Astrocyte (in vitro differentiated cells and primary cell): Measurements from ENCODE around the gene CPAMD8. TPM values are rescaled to one million over a fixed set of nuclear protein-coding genes. Genes with fewer than 3 reads are reported as not detected.

Source experiments
- DNase-seq: peaks from one replicate; pipeline ENCODE4 v3.0.0-alpha.2; 2010; ENCODE audit warnings: low read depth
- FAIRE-seq: peaks from 2 replicates; lab custom pipeline; 2011; peaks lifted over from hg19 to GRCh38; lab: Jason Lieb, UNC
- H2AFZ ChIP-seq: 2 replicates; pipeline ENCODE4 v1.6.0; 2012; ENCODE audit warnings: low read depth, low read length, inconsistent platforms
- H3K27ac ChIP-seq: 2 replicates; pipeline ENCODE4 v1.5.1; 2011; ENCODE audit warnings: low read depth, low read length, inconsistent platforms
- H3K27me3 ChIP-seq: 2 replicates; pipeline ENCODE4 v1.6.0; 2011; ENCODE audit warnings: low read length, inconsistent platforms; ENCODE audit not compliant: insufficient read depth
- H3K36me3 ChIP-seq: 2 replicates; pipeline ENCODE4 v1.5.1; 2011; ENCODE audit warnings: low read length, inconsistent platforms; ENCODE audit not compliant: insufficient read depth
- H3K4me1 ChIP-seq: 2 replicates; pipeline ENCODE4 v1.5.1; 2011; ENCODE audit warnings: low read length, inconsistent platforms; ENCODE audit not compliant: insufficient read depth
- H3K4me2 ChIP-seq: 2 replicates; pipeline ENCODE4 v1.6.0; 2012; ENCODE audit warnings: low read length, inconsistent platforms
- H3K4me3 ChIP-seq: 2 replicates; pipeline ENCODE4 v1.5.1; 2011; ENCODE audit warnings: low read depth, mild to moderate bottlenecking, low read length, inconsistent platforms; ENCODE audit not compliant: insufficient read depth
- H3K79me2 ChIP-seq: 2 replicates; pipeline ENCODE4 v1.6.0; 2012; ENCODE audit warnings: mild to moderate bottlenecking, low read length, inconsistent platforms; ENCODE audit not compliant: insufficient read depth
- H3K9ac ChIP-seq: 2 replicates; pipeline ENCODE4 v1.6.0; 2012; ENCODE audit warnings: mild to moderate bottlenecking, low read length, inconsistent platforms
- H3K9me3 ChIP-seq: 2 replicates; pipeline ENCODE4 v1.5.1; 2012; ENCODE audit warnings: low read depth, mild to moderate bottlenecking, low read length, inconsistent platforms; ENCODE audit not compliant: insufficient read depth
- H4K20me1 ChIP-seq: 2 replicates; pipeline ENCODE4 v1.6.0; 2012; ENCODE audit warnings: low read length, inconsistent platforms; ENCODE audit not compliant: insufficient read depth
- H3K27ac Mint-ChIP-seq: one replicate; pipeline ENCODE4 v1.8.0; 2021; ENCODE audit warnings: mild to moderate bottlenecking, mixed read lengths; ENCODE audit not compliant: unreplicated experiment
- H3K27me3 Mint-ChIP-seq: one replicate; pipeline ENCODE4 v1.8.0; 2021; ENCODE audit warnings: low read depth, mixed read lengths; ENCODE audit not compliant: unreplicated experiment
- H3K36me3 Mint-ChIP-seq: one replicate; pipeline ENCODE4 v1.8.0; 2021; ENCODE audit warnings: low read depth, mixed read lengths; ENCODE audit not compliant: unreplicated experiment
- H3K4me1 Mint-ChIP-seq: one replicate; pipeline ENCODE4 v1.8.0; 2021; ENCODE audit warnings: low read depth, mixed read lengths; ENCODE audit not compliant: unreplicated experiment
- H3K4me3 Mint-ChIP-seq: one replicate; pipeline ENCODE4 v1.8.0; 2021; ENCODE audit warnings: mild to moderate bottlenecking, moderate library complexity, mixed read lengths; ENCODE audit not compliant: unreplicated experiment
- H3K9me3 Mint-ChIP-seq: one replicate; pipeline ENCODE4 v1.8.0; 2021; ENCODE audit warnings: mild to moderate bottlenecking, mixed read lengths; ENCODE audit not compliant: unreplicated experiment
- EZH2 ChIP-seq: IDR thresholded peaks from 2 replicates; pipeline ENCODE4 v1.6.1; 2012; ENCODE audit warnings: mild to moderate bottlenecking, low read length, inconsistent platforms; ENCODE audit not compliant: insufficient read depth
- total RNA-seq: library from RNA; stranded (reverse); gene quantifications from 2 replicates; pipeline ENCODE4 v1.2.1, GENCODE V29; 2021
- TF ChIP-seq, protein P1 (sequence below): IDR thresholded peaks from 2 replicates; pipeline ENCODE4 v1.5.1; 2011; ENCODE audit warnings: low read depth, mild to moderate bottlenecking, inconsistent platforms, low read length, moderate library complexity; ENCODE audit not compliant: insufficient read depth

Gene CPAMD8
- total RNA-seq, 1 donor from 2014 or later, result 1.9 TPM

DNA sequence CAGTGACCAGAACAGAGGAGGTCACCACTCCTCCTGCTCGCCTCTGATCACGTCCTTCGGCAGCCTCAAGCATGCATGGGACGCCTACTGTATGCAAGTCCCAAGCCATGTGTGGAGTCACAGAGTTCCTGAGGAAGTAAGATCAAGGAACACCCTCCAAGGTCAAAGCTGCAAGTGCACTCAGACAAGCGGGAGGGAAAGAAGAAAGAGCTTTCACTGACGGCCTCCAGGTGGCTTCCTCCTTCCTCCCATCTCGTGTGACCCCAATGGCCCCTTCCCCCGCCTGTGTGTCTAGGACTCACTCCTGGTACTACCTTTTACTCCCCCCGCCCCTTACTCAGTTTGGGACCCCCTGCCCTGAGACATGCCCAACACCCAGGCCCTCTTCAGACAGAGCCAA is 42.6 kb upstream of the CPAMD8 start:
- H3K9me3 Mint-ChIP-seq, result no peaks in the 10 kb centered on the region
- H3K27me3 ChIP-seq, result no peaks in the 10 kb centered on the region
- H2AFZ ChIP-seq, result no peak overlapping the region
- peaks cover 63% of the 10 kb centered on the region for H3K79me2 ChIP-seq
- peaks cover 9% of the 10 kb centered on the region for H3K36me3 ChIP-seq
- no peaks in the 10 kb centered on the region for H3K9me3 ChIP-seq
- peaks cover 7% of the 10 kb centered on the region for H3K4me1 Mint-ChIP-seq
- H3K9ac ChIP-seq, result no peak overlapping the region
- no peaks in the 10 kb centered on the region for H4K20me1 ChIP-seq
- H3K4me1 ChIP-seq, result peaks cover 3% of the 10 kb centered on the region
- DNase-seq (no peak), FAIRE-seq (no peak)
- H3K4me3 ChIP-seq, result no peak overlapping the region
- H3K4me2 ChIP-seq, result no peak overlapping the region
- TF ChIP-seq, protein P1, sequence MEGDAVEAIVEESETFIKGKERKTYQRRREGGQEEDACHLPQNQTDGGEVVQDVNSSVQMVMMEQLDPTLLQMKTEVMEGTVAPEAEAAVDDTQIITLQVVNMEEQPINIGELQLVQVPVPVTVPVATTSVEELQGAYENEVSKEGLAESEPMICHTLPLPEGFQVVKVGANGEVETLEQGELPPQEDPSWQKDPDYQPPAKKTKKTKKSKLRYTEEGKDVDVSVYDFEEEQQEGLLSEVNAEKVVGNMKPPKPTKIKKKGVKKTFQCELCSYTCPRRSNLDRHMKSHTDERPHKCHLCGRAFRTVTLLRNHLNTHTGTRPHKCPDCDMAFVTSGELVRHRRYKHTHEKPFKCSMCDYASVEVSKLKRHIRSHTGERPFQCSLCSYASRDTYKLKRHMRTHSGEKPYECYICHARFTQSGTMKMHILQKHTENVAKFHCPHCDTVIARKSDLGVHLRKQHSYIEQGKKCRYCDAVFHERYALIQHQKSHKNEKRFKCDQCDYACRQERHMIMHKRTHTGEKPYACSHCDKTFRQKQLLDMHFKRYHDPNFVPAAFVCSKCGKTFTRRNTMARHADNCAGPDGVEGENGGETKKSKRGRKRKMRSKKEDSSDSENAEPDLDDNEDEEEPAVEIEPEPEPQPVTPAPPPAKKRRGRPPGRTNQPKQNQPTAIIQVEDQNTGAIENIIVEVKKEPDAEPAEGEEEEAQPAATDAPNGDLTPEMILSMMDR, result no peak
- no peak for TF ChIP-seq EZH2
- no peak overlapping the region for H3K4me3 Mint-ChIP-seq
- no peaks in the 10 kb centered on the region for H3K27me3 Mint-ChIP-seq
- peaks cover 5% of the 10 kb centered on the region for H3K36me3 Mint-ChIP-seq
- no peak overlapping the region for H3K27ac ChIP-seq
- no peak overlapping the region for H3K27ac Mint-ChIP-seq

DNA sequence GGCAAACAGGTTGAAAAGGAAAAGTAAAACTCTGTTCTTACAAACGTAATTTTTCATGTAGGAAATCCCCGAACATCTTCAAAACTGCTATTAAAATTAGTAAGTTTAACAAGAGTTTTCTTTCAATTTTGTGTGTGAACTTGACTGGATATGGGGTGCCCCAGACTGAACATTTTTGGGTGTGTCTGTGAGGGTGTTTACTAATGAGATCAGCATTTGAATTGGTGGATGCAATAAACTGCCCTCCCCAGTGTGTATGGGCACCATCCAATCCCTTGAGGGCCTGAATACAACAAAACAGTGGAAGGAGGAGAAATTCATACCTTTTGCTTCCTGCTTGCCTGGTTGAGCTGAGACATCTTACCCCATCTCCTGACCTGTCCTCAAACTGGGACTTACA is 36.8 kb upstream of the CPAMD8 start:
- no peaks in the 10 kb centered on the region for H3K9me3 Mint-ChIP-seq
- peaks cover 9% of the 10 kb centered on the region for H3K36me3 Mint-ChIP-seq
- Histone ChIP-seq H3K4me2 (no peak overlapping the region), H3K27me3 (no peaks in the 10 kb centered on the region), H3K9me3 (peaks cover 7% of the 10 kb centered on the region), H3K4me1 (no peaks in the 10 kb centered on the region), H2AFZ (no peak overlapping the region), H3K36me3 (peaks cover 7% of the 10 kb centered on the region), H3K79me2 (peaks cover 48% of the 10 kb centered on the region), H3K9ac (no peak overlapping the region), H3K27ac (no peak overlapping the region), H4K20me1 (no peaks in the 10 kb centered on the region), H3K4me3 (no peak overlapping the region)
- H3K4me1 Mint-ChIP-seq, result peaks cover 3% of the 10 kb centered on the region
- no peak for DNase-seq
- no peak for FAIRE-seq
- H3K27ac Mint-ChIP-seq, result no peak overlapping the region
- H3K27me3 Mint-ChIP-seq, result no peaks in the 10 kb centered on the region
- TF ChIP-seq, protein P1, result no peak
- no peak for TF ChIP-seq EZH2
- no peak overlapping the region for H3K4me3 Mint-ChIP-seq

DNA sequence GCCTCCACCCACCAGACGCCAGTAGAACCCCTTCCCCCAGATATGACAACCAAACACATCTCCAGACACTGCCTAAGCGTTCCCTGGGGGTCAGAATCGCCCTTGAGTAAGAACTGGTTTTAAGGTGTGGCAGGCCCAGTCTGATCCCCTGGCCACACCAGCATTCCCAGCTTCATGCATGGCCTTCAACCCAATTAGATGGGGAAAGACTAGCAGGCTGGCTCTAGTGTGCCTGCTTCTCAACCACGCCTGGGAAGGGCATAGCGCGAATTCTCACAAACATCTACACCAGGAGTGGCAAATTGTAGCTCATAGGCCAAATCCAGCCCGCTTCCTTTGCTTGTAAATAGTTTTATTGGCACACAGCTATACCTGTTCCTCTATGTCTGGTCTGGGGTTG is 35.1 kb upstream of the CPAMD8 start:
- Histone ChIP-seq H3K79me2 (peaks cover 48% of the 10 kb centered on the region), H2AFZ (no peak overlapping the region), H3K9me3 (peaks cover 13% of the 10 kb centered on the region), H3K4me2 (no peak overlapping the region), H3K4me3 (no peak overlapping the region), H3K4me1 (no peaks in the 10 kb centered on the region), H3K36me3 (peaks cover 16% of the 10 kb centered on the region), H3K27ac (no peak overlapping the region), H3K9ac (no peak overlapping the region), H3K27me3 (no peaks in the 10 kb centered on the region), H4K20me1 (no peaks in the 10 kb centered on the region)
- no peak overlapping the region for H3K4me3 Mint-ChIP-seq
- H3K27me3 Mint-ChIP-seq, result no peaks in the 10 kb centered on the region
- no peak for TF ChIP-seq EZH2
- TF ChIP-seq, protein P1, result no peak
- H3K36me3 Mint-ChIP-seq, result peaks cover 14% of the 10 kb centered on the region
- no peaks in the 10 kb centered on the region for H3K4me1 Mint-ChIP-seq
- DNase-seq, result no peak
- no peak for FAIRE-seq
- no peak overlapping the region for H3K27ac Mint-ChIP-seq
- H3K9me3 Mint-ChIP-seq, result no peaks in the 10 kb centered on the region
